Measurements from ENCODE around the gene MINDY4.

DNA sequence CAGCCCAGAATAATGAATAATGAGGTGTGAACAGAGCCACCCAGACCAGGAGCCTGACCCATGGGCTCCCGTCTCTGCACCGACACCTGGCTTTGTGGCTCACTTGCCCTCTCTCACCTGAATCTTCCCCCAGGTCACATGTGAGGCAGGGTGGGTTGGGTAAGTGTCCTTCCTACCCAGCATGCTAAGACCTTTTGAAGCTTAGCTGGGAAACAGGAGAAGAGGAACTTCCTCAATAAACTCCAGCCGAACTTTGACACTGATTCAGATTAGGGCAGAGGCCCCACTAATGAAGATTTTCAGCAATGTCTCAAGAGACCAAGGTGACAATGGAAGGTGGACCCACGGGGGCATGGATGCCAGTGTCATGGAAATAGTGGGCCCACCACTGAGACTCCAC lies 93.9 kb downstream of the MINDY4 start:
- TF ChIP-seq POLR2AphosphoS5 (IDR thresholded peaks at IDR 0.05; ENCODE audit: low read depth, low read length) (no peak), POLR2A (IDR thresholded peaks at IDR 0.05; ENCODE audit: low read depth, low read length) (no peak), TAF1 (IDR thresholded peaks at IDR 0.05; ENCODE audit: low read depth, low read length) (no peak), POU2F2 (IDR thresholded peaks at IDR 0.05; ENCODE audit: low read depth, low read length) (no peak)

Measured in GM12891 (cell line).